Measurements from ENCODE around the gene CFAP45.
A peak's percentile ranks its signal among the peaks of the same experiment; 100 is the strongest.

Gene CFAP45, protein sequence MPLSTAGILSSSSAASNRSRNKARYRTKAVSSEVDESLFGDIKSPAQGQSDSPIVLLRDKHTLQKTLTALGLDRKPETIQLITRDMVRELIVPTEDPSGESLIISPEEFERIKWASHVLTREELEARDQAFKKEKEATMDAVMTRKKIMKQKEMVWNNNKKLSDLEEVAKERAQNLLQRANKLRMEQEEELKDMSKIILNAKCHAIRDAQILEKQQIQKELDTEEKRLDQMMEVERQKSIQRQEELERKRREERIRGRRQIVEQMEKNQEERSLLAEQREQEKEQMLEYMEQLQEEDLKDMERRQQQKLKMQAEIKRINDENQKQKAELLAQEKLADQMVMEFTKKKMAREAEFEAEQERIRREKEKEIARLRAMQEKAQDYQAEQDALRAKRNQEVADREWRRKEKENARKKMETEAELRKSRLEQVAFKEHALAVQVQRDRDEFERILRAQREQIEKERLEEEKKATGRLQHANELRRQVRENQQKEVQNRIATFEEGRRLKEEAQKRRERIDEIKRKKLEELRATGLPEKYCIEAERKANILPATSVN

DNA sequence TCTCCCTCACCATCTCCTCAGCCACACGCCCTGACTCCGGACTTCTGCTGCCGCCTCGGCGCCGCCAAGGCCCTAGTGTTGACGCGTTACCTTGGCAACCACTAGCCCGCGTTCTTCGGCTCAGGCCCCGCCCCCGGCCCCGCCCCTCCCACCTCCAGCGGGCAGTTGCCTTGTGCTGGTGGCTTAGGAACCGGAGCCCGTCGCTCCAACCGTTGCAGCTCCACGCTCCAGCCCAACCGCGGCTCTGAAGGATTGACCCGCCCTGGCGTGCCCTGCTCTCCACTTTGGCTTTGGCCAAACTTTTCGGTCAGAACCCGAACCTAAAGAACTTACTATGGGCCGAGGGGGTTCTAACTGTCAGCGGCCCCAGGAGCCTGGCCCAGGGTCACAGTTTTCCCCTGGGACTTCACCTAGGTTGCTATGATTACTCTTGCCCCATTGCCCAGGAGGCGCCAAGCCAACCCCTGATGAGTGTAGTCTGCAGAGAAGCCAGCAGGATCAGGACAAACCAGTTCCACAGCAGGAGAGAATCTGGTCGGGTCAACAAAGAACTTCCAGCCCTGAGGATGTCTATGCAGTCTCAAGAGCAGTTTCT lies at the start of gene CFAP45:
Gene CFAP45 (minus strand): TSS at position 80 of the 595 bp plus-strand sequence. CDS start 67 bp downstream, at position 13.
- no peak for DNase-seq (ENCODE audit: low read depth)

DNA sequence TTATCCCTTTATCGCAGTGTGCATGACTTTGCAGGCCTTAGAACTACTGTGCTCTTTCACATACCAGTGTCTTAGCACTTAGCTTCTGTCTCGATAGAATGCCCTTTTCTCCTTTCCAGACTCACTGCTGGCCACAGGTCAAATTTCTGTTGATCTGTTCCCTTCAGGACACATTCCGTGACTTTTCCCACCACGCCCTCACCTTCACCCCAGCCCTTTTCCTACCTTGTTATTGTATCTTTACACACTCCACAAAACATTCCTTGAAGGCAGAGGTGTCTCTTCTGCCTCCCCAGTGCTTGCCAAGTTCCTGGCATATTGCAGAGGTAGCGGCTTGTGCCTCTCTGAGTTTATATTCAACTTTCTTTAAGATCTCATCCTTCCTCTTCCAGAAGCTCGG lies 49.2 kb upstream of the CFAP45 start:
- no peak for DNase-seq (ENCODE audit: low read depth)

DNA sequence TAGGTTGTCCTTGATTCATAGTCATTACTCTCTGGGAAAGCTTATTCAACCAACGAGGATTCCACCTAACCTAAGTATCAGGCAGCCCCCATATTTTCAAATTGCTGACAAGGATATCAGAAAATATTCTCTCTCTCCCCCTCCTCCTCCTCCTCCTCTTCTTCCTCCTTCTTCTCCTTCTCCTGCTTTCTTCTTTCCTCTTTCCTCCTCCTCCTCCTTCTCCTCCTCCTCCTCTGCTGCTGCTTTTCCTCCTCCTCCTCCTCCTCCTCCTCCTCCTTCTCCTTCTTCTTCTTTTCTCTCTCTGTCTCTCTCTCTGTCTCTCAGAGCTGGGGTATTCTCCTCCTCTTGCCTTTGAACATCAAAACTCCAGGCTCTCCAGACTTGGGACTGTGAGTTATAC lies 48.0 kb upstream of the CFAP45 start:
- DNase-seq (ENCODE audit: low read depth), result no peak

DNA sequence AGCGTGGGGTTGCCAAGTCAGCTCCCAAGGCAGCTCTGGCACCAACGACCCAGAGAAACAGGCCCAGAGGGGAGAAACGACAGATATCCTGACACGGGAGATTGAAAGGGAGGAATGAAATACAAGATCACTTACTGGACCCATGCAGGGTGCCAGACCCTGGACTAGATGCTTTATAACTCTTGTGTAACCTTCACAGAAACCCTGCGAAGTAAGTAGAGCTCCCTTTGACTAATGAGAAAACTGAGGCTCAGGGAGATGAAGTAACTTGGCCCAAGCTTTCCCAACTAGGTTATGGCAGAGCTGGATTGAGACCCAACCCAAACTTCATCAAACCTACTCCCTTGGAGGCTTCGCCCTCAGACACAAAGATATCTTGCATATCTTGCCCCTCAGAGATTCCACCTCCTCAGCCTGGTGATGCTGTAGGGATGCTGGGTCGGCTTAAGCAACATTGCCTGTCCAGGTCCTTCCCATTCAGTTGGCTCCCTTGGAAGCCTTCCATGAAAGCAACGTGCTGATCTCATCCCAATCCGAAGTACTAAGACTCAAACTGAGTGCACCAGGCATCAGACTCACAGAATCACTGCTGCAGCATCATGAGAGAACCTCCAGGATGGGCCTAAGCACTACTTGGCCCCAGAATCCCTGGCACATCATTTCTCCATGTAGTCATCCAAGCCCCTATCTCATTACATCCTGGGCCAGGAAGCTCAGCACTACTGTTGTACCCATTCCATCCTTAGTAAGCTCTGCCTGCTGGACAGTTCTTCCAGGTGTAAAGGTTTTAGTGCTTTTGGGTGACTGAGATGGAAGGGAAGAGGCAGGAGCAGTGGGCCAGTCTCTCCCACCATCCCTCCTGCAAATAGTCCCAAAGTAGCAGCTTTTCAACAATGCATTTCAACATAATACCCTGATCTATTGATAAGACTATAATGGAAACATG lies 46.5 kb upstream of the CFAP45 start:
- DNase-seq (ENCODE audit: low read depth), result no peak

DNA sequence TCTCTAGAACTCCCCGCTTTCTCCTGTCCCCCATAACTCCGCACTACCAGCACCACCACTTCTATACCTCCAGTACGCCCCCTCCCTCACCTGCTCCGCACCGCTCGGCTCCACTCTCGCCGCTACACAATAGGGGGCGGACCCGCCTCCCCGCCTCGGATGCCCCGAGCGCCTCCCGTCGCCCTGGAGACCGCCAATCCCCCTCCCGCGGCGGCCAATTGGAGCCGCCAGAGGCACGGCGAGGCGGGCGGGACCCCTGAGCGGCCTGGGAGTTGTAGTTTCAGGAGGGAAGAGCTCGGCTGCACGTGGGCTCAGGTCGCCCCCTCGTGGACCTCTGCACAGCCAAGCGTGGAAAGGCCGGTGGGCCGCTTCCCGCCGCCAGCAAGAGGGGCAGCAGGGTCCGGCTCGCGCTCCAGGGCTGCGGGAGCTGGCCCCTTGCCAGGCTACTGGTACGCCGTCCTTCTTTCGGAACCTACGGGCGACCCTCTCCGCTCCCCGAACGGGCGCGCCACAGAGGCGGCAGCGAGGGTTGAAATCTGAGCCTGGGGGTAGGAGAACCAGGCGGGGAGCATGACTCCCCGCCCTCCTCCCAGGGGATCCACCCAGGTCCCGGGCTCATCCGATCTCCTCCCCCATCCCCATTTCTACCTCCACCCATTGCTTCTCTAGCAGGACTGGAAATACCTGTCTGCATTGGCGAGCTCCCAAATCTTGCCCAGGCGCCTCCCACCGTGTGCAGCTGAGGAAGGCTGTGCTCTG lies 45.7 kb upstream of the CFAP45 start, which contains the start of gene IGSF9:
Gene IGSF9 (minus strand): TSS at position 131 of the 759 bp plus-strand sequence. CDS start 2,159 bp downstream, outside the sequence.
- DNase-seq (ENCODE audit: low read depth), result peak; percentile 72

DNA sequence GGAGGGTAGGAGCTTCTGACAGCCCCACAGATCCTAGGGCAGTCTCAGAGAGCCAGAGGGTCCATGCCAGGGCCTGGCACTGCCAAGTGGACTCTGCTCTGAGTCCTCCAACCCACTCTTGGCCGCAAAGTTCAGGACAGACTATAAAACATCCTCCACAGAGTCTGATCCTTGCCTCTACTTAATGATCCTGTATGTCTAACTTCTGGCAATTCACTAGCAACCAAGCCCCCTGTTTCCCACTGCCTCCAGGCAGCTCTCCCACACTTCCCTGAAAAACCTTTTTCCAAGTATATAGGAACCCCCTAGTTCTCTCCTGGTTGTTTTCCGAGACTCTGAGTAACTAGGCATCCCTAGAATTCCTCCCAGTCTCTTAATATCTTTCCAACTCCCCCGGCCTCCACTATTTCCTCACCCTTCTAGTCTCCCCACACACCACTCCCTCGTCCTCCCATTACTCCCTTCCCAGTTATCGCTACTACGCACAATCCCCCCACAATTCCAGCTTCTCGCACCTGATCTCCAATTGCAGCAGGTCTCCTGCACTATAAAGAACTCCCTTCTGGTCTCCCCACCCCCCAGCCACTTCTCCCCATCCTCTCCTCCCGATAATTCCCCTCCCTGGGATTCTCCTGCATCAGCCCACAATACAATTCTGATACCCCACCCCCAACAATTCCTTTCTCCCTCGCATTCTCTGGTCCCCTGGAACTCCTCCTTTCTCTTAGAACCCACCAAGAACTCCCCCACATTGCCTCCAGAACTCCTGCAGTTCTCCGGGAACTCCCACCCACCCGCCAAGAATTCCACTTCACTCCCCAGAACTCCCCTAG lies 44.9 kb upstream of the CFAP45 start:
- no peak for DNase-seq (ENCODE audit: low read depth)

DNA sequence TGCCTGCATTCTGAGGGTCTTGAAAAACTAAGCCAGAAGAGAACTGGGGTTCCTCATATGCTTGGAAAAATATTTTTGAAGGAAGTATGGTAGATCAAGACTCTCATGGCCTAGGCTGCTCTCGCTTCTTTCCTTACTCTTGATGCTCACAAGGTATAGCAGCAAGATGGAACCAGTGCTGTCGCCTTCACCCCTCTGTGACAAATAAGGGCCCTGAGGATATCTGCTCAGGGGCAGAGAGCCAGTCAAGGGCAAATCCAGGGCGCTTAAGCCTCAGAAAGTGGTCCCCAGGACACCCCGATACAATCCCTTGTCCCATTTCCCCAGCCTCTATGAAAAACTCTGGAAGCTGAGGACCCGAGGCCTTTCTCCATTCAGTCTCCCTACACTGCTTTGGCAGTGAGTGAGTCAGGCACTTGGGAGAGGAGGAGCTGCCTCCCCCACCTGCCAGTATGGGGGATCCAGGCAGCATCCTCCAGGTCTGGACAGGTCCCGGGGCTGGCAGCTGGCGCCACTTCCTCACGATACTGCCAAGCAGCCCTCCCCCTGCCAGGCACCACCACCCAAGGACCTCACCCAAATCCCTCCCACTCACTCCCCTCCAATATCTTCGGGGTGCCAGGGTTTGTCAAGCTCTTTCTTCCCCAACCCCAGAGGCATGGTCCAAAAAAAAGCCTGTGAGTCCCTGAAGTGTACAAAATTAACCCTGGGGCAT lies 44.1 kb upstream of the CFAP45 start:
- DNase-seq (ENCODE audit: low read depth), result no peak

DNA sequence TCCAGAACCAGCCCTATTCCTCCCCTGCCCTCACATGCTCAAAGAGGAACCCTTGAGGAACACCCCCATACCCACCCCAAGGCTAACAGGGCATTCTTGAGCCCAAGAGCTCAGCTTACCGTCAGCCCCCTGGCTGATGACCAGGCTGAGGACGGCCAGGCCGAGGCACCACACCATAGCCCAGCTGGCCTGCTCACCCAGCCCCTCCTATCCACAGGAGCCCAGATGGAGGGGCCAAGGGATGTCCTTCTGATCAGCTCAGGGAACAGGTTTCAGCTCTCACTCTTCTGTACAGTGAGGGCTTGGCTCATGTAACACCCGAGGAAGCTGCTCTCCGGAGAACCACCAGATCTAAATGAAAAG lies 43.3 kb upstream of the CFAP45 start:
- no peak for DNase-seq (ENCODE audit: low read depth)

DNA sequence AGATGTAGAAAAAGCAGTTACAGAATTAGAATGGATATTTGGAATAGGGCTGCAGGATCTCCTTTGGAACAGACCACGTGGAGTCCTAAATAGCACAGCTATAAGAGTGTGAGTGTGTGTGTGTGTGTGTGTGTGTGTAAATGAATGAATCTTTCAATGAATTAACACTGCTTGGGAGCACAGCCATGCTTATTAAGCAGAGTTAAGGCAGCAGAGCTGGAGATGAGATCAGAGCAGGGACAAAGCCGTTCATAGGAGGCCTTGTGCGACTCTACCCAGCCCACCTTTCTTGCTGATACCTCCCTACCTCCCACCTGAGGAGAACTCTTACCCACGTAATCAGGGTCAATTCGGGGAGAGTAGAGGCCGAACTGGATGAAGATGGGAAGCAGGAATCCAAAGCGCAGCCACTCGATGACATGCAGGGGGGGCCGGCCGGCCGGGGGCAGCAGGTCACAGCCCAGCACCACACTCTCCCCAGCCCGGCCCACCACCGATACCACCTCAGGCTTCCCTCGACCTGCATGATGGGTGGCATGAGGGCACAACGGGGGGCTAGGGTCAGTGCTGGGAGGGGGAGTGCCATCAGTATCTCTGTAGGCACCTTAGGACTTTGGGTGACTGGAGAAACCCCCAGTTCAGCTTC lies 42.8 kb upstream of the CFAP45 start:
- DNase-seq (ENCODE audit: low read depth), result no peak

DNA sequence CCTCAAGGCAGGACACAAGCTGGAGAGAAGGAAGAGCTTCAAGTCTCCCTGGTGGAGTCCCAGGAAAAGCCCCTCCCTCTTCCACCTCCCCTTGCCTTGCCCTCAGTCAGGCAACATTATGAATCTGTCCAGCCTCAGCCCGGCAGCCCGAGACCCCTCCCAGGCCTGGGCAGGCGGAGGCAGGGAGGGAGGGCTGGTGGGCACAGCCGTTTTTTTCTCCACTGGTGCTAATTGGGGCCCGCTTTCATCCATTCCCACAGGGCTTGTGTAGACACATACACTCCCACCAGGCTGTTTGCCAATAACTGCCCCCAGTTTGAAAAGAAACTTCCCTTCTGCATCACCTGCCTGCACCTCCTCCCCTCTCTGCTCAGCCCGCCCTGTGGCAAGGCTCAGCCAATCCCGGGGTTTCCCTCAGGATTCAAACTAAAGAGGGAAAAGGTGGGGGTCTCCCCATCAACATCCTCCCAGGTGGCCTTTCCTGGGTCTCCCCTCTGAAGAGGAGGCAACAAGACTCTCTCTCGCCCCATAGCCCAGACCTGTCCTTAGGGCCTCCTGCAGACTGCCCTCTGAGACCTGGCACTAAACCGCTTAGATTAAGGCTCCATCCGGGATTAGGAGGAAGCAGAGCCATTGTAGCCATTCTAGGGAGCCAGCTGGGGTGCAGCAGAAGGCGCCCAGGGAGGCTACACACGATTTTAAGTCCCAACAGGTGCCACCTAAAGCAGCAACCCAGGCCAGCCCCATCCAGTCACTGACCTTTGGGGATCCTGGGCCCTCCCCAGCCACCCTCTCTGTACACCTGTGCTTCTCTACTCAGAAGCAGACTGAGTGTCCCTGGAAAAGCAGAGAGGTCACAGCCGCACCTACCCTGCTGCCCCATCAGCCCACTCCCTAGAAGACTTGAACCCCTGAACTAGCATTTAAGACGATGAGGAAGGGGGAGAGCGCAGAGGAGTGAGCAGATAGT lies 41.9 kb upstream of the CFAP45 start:
- DNase-seq (ENCODE audit: low read depth), result no peak

DNA sequence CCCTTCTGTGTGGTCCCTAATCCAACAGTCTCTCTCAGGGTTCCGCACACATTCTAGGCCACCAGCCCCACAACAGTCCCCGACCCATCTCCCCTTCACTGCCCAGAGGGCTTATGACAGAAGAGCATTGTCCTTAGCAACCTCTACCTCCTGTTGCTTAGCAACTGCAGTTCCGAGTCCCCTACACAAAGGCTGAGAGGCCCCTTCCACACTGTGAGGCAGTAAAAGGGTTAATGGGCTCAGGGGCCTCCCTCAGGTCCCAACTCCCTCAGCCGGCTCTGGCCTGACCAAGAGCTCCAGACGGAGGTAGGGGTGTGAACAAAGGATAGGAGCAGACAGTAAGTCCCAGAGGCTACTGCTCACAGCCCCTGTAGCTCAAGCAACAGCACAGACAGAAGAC lies 41.2 kb upstream of the CFAP45 start:
- DNase-seq (ENCODE audit: low read depth), result no peak

DNA sequence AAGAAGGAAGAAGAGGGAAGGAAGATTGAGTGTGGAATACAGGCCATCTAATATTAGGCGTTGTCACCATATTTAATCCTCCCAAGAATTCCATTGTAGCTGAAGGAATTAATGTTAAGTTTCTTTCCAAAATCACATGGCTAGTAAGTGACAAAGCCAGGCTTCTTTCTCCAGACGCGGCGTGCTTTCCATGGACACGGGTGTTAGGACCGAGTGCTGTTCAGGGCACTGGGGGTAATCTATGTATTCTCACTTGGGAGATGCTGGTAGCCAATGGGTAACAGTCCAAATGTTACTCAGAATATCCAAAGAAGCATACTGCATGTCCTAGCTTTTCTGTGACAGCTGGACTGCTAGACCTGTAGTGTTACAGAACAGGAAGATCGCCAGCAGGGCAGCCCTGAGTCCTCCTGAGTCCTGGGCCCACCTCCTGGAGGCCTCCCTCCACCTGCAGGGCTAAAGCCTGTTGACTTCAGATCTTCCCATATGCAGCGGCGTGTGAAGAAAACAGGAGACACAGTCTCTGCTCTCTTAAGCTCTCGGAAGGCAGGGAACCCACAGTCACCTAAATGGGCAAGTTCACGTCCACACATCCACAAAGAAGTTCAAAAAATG lies 40.1 kb upstream of the CFAP45 start:
- DNase-seq (ENCODE audit: low read depth), result no peak

DNA sequence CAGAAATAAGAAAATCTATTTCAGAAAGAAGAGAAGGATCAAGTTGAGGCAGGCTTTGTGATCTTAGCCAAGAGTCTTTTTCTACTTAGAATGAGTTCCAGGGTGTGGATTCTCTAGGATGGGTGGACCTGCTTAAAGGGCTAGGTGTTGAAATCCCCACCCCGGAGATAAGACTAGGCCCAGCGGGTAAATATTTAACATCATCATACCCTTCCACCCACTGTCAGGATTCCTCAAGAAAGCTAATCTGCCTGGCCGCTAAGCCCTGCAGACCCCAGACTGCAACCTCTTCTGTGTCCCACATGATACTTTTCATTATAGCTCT lies 39.7 kb upstream of the CFAP45 start:
- DNase-seq (ENCODE audit: low read depth), result no peak

DNA sequence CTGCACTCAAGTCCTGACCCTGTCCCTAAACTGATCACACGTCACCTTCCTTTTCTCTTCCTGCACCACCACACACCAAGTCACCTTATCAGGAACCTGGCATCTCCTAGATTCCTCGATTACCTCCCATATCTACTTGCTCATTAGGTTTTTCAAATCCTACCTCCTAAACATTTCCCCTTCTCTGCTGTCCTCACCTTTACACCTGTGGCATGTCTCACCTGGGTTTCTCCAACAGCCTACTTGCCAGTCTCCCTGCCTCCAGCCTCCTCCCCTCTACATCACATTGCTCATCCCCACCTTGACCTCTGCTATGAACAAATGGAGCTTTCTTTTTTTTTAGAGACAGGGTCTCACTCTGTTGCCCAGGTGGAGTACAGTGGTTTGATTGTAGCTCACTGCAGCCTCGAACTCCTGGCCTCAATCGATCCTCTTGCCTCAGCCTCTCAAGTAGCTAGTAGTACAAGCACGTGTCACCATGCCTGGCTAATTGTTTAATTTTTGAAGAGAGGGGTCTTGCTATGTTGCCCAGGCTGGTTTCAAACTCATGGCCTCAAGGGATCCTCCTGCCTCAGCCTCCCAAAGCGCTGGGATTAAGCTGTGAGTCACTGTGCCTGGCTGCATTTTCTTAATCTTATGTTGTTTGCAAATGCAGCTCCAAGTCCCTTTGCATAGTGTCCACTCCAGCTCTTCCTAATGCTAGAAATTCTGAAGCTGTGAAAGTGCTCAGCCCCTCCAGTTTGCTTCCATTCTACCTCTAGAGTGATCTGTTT lies 39.1 kb upstream of the CFAP45 start:
- DNase-seq (ENCODE audit: low read depth), result no peak

DNA sequence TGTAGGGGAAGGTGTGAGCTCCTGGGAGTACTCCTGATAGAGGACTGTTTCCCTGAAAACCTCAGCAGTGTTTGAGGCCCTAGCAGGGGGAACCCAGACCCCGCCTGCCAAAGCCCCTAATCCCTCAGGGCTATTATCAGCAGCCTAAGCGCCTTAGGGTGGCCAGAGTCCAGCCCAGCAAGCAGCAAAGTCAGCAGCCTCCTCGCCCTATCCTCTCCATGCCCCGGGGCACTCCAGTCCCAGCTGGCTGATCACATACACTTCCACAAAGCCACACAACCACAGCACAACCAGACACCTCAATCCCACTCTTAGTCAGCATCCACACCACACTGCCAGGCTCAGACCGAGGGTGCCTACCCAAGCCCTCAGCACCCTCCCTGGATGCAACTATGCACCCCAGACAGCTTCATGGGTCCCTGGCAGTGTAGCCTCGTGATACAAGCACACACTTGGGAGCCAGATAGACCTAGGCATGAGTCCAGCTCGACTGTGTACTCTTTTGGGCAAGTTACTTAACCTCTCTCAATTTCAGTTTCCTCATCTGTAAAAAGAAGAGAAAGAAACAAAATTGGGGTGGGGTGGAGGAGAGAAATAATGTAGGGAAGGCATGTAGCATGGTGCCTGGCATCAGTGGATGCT lies 38.4 kb upstream of the CFAP45 start:
- no peak for DNase-seq (ENCODE audit: low read depth)

DNA sequence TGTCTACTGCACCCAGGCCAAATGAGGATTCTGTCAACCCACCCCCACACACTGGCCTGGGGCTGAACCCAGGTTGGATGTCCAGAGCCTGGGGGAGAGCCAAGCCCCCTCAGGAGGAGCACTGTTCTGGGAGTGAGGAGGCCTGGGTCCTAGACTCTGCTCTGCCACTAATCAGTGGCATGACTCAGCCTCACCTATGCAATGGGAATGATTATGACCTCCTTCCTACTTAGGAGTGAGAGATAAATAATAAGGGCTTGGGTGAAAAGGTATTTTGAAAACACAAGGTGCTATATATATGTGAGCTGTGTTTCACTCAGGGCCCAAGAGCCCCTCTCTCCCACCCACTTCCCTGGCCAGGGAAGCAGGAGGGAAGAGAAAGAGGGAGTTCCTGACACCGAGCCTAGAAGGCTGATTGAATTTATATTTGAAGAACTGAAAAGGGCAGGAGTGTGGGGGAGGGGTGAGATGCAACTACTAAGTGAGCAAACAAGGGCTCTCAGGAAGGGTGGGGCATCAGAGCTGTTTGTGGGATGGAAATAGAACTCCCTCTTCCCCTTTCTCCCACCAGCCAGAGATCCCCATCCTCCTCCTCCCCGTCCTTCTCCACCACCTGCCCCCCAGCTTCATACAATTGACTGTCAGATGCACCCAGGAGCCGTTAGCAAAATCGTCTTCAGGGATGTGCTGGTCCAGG lies 37.2 kb upstream of the CFAP45 start:
- DNase-seq (ENCODE audit: low read depth), result no peak

Data from activated T-cell treated with anti-CD3 and anti-CD28 coated beads for 24 hours (primary cell).